Upper lobe of left lung (tissue), 4 donors: ENCODE data around the gene NBPF3.
"Not testable (repeated sequence)": the region's sequence is repeated elsewhere in the genome, so short reads cannot be mapped to it uniquely, and the experiment has no call there.

Experiments used
- EP300 ChIP-seq, 4 donors: sonication (generic); formaldehyde crosslinking; IDR thresholded peaks; one replicate each; pipeline ENCODE4 v1.5.1; 2017; ENCODE audit warnings: antibody characterized with exemption in 4 of 4, control low read depth in 2 of 4
- POLR2AphosphoS5 ChIP-seq, 2 donors: sonication (generic); formaldehyde crosslinking; IDR thresholded peaks; one replicate each; pipeline ENCODE4 v1.5.1; 2017; ENCODE audit warnings: antibody characterized with exemption in 2 of 2
- TF ChIP-seq, protein P1 (sequence below), 6 experiments: fragments of 450-650 bp in 4 of 6; fragments of 200-600 bp in 2 of 6; sonication (generic) in 2 of 6; IDR thresholded peaks; one replicate each; pipeline ENCODE4 v1.5.1; 2016 to 2019; ENCODE audit warnings: antibody characterized with exemption in 6 of 6

DNA sequence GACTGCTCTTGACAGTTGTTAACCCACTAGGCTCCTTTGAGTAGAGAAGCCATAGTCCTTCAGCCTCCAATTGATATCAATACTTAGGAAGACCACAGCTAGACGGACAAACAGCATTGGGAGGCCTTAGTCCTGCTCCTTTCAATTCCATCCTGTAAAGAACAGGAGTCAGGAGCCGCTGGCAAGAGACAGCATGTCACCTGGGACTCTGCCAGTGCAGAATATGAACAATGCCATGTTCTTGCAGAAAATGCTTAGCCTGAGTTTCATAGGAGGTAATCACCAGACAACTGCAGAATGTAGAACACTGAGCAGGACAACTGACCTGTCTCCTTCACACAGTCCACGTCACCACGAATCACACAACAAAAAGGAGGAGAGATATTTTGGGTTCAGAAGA is 43.9 kb downstream of the NBPF3 start:
- TF ChIP-seq, protein P1, sequence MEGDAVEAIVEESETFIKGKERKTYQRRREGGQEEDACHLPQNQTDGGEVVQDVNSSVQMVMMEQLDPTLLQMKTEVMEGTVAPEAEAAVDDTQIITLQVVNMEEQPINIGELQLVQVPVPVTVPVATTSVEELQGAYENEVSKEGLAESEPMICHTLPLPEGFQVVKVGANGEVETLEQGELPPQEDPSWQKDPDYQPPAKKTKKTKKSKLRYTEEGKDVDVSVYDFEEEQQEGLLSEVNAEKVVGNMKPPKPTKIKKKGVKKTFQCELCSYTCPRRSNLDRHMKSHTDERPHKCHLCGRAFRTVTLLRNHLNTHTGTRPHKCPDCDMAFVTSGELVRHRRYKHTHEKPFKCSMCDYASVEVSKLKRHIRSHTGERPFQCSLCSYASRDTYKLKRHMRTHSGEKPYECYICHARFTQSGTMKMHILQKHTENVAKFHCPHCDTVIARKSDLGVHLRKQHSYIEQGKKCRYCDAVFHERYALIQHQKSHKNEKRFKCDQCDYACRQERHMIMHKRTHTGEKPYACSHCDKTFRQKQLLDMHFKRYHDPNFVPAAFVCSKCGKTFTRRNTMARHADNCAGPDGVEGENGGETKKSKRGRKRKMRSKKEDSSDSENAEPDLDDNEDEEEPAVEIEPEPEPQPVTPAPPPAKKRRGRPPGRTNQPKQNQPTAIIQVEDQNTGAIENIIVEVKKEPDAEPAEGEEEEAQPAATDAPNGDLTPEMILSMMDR (IDR thresholded peaks at IDR 0.05): not testable (repeated sequence)
- TF ChIP-seq EP300, POLR2AphosphoS5 (IDR thresholded peaks at IDR 0.05): not testable (repeated sequence)
